ENCODE results near the gene SRP72. TPM values are rescaled to one million over a fixed set of nuclear protein-coding genes. Genes with fewer than 3 reads are reported as not detected.

SRP72 gene
- polyA plus RNA-seq, 1 experiment = 176 TPM

- no peaks in the 10 kb centered on the region; the same call in 1 of the 2 replicates for H3K9me3 ChIP-seq (ENCODE audit: control insufficient read depth, insufficient read depth, low read length)
- POLR2A ChIA-PET = no interaction called here
- no peak overlapping the region for H3K4me3 ChIP-seq (ENCODE audit: low read depth, low read length)
- CTCF ChIA-PET = interaction anchor here (0.6 to 2.6 kb wide), 3 partner anchors 13 to 367 kb away, joined by 3 to 10 read pairs (median 6); no protein-coding TSS in a partner anchor
- no peaks in the 10 kb centered on the region for H3K27me3 ChIP-seq (ENCODE audit: control insufficient read depth, insufficient read depth, low read length)
- no peak overlapping the region for H3K27ac ChIP-seq (ENCODE audit: low read depth, low read length)
- TF ChIP-seq CTCF (IDR thresholded peaks at IDR 0.05; ENCODE audit: low read depth, low read length) = no peak
- DNase-seq (ENCODE audit: low read depth, low spot score) = no peak
Observed at GRCh38 chr4:56469489-56470210, 2.2 kb downstream of the SRP72 start.

- CTCF ChIA-PET = interaction anchor here (1.5 kb wide), 1 partner anchor 361 kb away, joined by 3 read pairs; no protein-coding TSS in a partner anchor
- DNase-seq (ENCODE audit: low read depth, low spot score) = no peak
- POLR2A ChIA-PET = no interaction called here
Observed at GRCh38 chr4:56475917-56476316, 8.5 kb downstream of the SRP72 start.

GRCh38 chr4:56477192-56477702 is 9.8 kb downstream of the SRP72 start:
- no peaks in the 10 kb centered on the region for H3K27me3 ChIP-seq (ENCODE audit: control insufficient read depth, insufficient read depth, low read length)
- H3K27ac ChIP-seq (ENCODE audit: low read depth, low read length) = no peak overlapping the region
- no peak for TF ChIP-seq CTCF (IDR thresholded peaks at IDR 0.05; ENCODE audit: low read depth, low read length)
- H3K9me3 ChIP-seq (ENCODE audit: control insufficient read depth, insufficient read depth, low read length) = no peaks in the 10 kb centered on the region
- ChIA-PET POLR2A (no interaction called here), CTCF (no interaction called here)
- no peak overlapping the region for H3K4me3 ChIP-seq (ENCODE audit: low read depth, low read length)
- no peak for DNase-seq (ENCODE audit: low read depth, low spot score)

More at GRCh38 chr4:56475917-56476316, 8.5 kb downstream of the SRP72 start:
- no peaks in the 10 kb centered on the region for H3K27me3 ChIP-seq (ENCODE audit: control insufficient read depth, insufficient read depth, low read length)
- no peak overlapping the region for H3K4me3 ChIP-seq (ENCODE audit: low read depth, low read length)
- no peaks in the 10 kb centered on the region for H3K9me3 ChIP-seq (ENCODE audit: control insufficient read depth, insufficient read depth, low read length)
- H3K27ac ChIP-seq (ENCODE audit: low read depth, low read length) = no peak overlapping the region
- TF ChIP-seq CTCF (IDR thresholded peaks at IDR 0.05; ENCODE audit: low read depth, low read length) = no peak

GRCh38 chr4:56480691-56481090 is 13.3 kb downstream of the SRP72 start:
- Histone ChIP-seq H3K27me3 (ENCODE audit: control insufficient read depth, insufficient read depth, low read length) (no peaks in the 10 kb centered on the region), H3K9me3 (ENCODE audit: control insufficient read depth, insufficient read depth, low read length) (no peaks in the 10 kb centered on the region), H3K4me3 (ENCODE audit: low read depth, low read length) (no peak overlapping the region), H3K27ac (ENCODE audit: low read depth, low read length) (no peak overlapping the region)
- no peak for DNase-seq (ENCODE audit: low read depth, low spot score)
- ChIA-PET CTCF (interaction anchor here (1.0 kb wide), 1 partner anchor 356 kb away, joined by 6 read pairs; no protein-coding TSS in a partner anchor), POLR2A (no interaction called here)
- no peak for TF ChIP-seq CTCF (IDR thresholded peaks at IDR 0.05; ENCODE audit: low read depth, low read length)

GRCh38 chr4:56496241-56496640 is 28.8 kb downstream of the SRP72 start:
- no peaks in the 10 kb centered on the region for H3K9me3 ChIP-seq (ENCODE audit: control insufficient read depth, insufficient read depth, low read length)
- H3K27me3 ChIP-seq (ENCODE audit: control insufficient read depth, insufficient read depth, low read length) = no peaks in the 10 kb centered on the region
- no peak overlapping the region for H3K27ac ChIP-seq (ENCODE audit: low read depth, low read length)
- POLR2A ChIA-PET = no interaction called here
- no peak for TF ChIP-seq CTCF (IDR thresholded peaks at IDR 0.05; ENCODE audit: low read depth, low read length)
- no peak overlapping the region for H3K4me3 ChIP-seq (ENCODE audit: low read depth, low read length)
- no peak for DNase-seq (ENCODE audit: low read depth, low spot score)
- CTCF ChIA-PET = no interaction called here
